ENCODE results near the gene HOXC6.
"Not testable (repeated sequence)": the region's sequence is repeated elsewhere in the genome, so short reads cannot be mapped to it uniquely, and the experiment has no call there.

HOXC6 gene

DNA sequence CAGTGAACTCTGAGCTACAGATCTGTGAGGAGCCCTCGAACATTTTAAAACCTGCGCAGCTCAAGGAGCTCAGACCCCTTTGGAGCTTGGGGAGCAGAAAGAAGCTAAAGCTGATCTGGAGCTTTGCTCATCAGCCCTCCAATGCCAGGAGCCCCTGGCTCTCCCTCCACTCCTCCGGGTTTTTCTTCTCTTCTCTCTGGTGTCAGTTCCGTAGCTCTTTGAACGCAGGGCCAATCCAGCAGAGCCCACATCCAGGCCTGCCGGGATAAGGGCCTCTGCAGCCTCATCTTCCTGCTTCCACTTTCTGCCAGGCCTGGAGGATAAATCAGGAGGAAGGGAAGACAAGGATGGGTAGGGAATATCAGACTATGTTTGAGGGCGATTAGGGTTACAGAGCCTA lies 31.4 kb downstream of the HOXC6 start:
- H3K27me3 Mint-ChIP-seq: peaks cover 81 to 83% of the 10 kb centered on the region in 2 donors
- ATAC-seq (replicated peaks) (no peak), DNase-seq (no peak)
- H3K9me3 Mint-ChIP-seq: no peaks in the 10 kb centered on the region
- peaks cover 2 to 9% of the 10 kb centered on the region in 2 donors for H3K4me1 Mint-ChIP-seq
- peaks cover 0 to 2% of the 10 kb centered on the region in 2 donors for H3K36me3 Mint-ChIP-seq
- no peak overlapping the region for H3K4me3 Mint-ChIP-seq
- peak overlapping the region; percentile 44 for H3K27ac Mint-ChIP-seq

DNA sequence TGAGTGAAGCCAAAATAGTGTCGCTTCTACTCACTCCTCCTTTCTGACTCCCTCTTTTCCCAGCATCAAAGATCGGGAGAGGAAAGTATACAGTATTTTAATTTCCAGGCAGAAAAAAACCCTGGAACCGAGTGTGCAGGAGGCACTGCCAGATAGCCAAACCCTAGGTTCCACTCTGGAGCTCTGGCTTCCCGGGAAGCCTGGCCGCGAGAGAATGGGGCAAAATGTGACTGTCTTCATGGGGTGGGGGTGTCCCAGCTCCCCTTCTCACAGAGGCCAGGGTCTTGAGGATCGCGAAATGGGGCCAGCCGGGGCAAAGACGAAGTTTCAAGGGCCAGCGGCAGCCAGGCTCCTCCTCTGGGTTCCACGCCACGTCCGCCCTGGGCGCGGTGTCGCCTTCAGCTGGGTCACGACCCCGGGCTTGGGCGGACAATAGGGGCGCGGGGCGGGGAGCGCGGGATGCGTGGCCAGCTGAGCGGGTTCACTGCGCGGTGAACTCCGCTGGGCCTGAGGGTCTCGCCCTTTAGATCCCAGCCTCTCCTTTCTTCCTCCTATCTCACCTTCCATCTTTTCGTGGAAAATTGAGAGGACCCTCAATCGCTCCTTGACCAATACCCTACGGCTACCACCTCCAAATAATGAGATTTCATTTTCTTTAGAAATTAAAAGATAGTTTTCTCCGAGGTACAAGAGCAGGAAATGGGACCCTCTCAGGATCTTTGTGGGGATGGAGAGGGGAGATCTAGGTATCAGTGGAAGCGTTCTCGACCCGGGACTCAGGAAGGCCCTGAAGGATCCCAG lies 32.1 kb downstream of the HOXC6 start:
- H3K4me3 Mint-ChIP-seq: no peak overlapping the region
- no peaks in the 10 kb centered on the region for H3K9me3 Mint-ChIP-seq
- H3K27ac Mint-ChIP-seq: no peak overlapping the region
- ATAC-seq (replicated peaks) (no peak), DNase-seq (no peak)
- H3K4me1 Mint-ChIP-seq: peaks cover 2 to 6% of the 10 kb centered on the region in 2 donors
- peaks cover 0 to 2% of the 10 kb centered on the region in 2 donors for H3K36me3 Mint-ChIP-seq
- H3K27me3 Mint-ChIP-seq: peaks cover 77 to 80% of the 10 kb centered on the region in 2 donors

DNA sequence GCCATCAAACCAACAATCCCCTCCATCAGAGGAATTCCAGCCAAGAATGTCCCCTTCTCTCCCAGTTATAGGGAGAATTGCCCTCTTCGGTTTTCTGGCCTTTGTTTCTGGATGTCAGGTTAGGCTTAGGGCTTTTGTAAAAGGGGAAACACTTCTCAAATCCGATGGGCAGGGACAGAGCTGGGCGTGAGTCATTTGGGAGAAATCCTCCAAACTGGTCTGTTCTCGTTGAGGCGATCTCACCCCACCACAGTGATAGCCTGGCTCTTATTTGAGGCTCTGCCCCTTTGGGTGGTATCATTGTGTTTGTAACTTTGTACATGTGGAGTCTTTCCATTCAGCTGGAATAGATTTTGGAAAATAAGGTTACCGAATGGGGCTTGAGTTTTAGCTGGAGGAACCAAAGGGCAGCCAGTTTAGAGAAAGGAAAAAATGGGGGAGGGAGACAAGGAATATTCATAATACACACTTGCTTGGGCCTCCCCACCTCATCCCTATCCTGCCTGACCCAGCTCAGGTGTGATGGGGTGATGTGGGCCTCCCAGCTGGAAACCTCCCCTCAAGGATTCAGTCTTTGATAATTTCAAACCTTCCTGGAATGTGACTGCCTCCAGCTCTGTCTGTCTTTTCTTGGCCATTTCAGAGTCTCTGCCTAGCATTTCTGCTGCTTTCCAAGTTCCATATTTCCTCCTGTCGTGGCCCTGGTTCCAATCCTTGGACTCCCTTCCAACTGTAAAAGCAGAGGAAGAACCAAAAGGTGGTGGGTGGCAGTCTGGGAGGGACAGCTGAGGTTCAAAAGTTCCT lies 32.9 kb downstream of the HOXC6 start:
- Mint-ChIP-seq H3K27ac (no peak overlapping the region), H3K4me1 (peaks cover 2 to 6% of the 10 kb centered on the region in 2 donors), H3K27me3 (peaks cover 72 to 81% of the 10 kb centered on the region in 2 donors), H3K4me3 (no peak overlapping the region), H3K36me3 (peaks cover 0 to 2% of the 10 kb centered on the region in 2 donors), H3K9me3 (no peaks in the 10 kb centered on the region)
- DNase-seq (no peak), ATAC-seq (replicated peaks) (no peak)

DNA sequence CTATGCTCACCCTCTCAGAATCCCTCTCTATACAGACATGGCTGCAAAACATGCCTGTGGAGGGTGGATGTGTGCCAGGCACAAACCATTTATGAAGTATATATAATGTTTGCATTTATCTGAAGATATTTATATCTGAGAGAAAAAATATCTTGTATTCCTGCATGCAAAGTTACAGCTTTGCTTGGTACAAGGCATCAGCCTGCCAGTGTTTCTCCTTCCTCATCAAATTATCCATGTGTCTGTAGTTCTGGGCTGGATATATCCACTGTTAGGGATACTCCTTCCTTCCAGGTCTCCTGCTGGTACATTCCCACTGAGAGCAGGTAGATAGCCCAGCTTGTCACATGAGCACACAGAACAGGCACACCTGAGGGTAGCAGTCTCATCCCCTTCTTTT lies 37.4 kb downstream of the HOXC6 start:
- H3K9me3 Mint-ChIP-seq: no peaks in the 10 kb centered on the region
- H3K36me3 Mint-ChIP-seq: no peaks in the 10 kb centered on the region
- no peak overlapping the region for H3K27ac Mint-ChIP-seq

DNA sequence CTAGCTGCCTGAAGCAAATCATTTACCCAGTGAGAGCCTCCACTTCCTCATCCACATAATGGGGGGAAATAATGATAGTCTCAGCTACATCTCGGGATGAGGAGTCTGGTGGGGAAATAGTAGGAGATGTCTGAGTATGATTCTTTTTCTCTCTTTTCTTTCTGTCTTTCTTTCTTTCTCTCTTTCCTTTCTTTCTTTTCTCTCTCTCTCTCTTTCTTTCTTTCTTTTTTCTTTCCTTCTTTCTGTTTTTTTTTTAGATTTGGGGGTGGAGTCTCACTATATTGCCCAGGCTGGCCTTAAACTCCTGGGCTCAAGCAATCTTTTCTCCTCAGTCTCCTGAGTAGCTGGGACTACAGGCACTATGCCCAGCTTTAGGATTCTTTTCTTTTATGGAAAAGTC lies 38.2 kb downstream of the HOXC6 start:
- DNase-seq: no peak
- no peaks in the 10 kb centered on the region for H3K9me3 Mint-ChIP-seq
- peaks cover 61 to 69% of the 10 kb centered on the region in 2 donors for H3K27me3 Mint-ChIP-seq

More for the DNA sequence above, 37.4 kb downstream of the HOXC6 start:
- ATAC-seq (replicated peaks): no peak
- Mint-ChIP-seq H3K27me3 (peaks cover 59 to 69% of the 10 kb centered on the region in 2 donors), H3K4me3 (no peak overlapping the region), H3K4me1 (no peaks in the 10 kb centered on the region)
- no peak for DNase-seq

DNA sequence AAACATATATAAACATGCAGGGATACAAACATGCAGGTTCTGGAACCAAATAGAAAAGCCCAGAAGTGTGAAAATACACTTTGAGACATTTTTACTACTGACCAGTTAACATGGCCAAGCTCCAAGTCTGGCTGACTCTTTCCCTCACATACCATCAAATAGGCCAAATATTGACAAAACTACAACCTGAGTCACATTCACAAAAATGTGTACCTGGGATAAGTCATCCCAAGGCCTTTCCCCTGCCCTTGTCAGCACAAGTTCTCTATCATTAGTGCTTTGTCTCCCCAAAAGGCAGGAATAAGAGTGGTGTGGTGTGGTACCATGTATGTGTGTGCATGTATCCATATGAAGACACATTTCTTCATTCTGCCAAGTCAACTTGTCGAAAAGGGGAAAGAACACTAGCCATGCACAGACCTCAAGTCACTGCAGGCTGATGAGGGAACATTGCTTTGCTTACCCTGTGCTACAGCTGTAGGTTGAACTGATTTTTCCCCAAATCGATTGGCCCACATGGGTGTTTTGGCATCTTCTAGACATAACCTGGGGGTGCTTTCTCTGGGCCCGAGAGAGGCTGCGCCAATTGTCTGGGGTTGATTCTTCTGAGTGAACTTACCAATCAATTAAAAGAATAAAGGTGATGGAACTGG lies 40.3 kb downstream of the HOXC6 start:
- DNase-seq (no peak), ATAC-seq (replicated peaks) (no peak)
- no peaks in the 10 kb centered on the region for H3K4me1 Mint-ChIP-seq
- no peak overlapping the region for H3K4me3 Mint-ChIP-seq
- no peak overlapping the region for H3K27ac Mint-ChIP-seq
- H3K36me3 Mint-ChIP-seq: no peaks in the 10 kb centered on the region
- no peaks in the 10 kb centered on the region for H3K9me3 Mint-ChIP-seq
- peaks cover 48 to 60% of the 10 kb centered on the region in 2 donors for H3K27me3 Mint-ChIP-seq

More for the DNA sequence above, 38.2 kb downstream of the HOXC6 start:
- no peaks in the 10 kb centered on the region for H3K4me1 Mint-ChIP-seq
- H3K27ac Mint-ChIP-seq: no peak overlapping the region
- ATAC-seq (replicated peaks): no peak
- H3K36me3 Mint-ChIP-seq: no peaks in the 10 kb centered on the region
- no peak overlapping the region for H3K4me3 Mint-ChIP-seq

DNA sequence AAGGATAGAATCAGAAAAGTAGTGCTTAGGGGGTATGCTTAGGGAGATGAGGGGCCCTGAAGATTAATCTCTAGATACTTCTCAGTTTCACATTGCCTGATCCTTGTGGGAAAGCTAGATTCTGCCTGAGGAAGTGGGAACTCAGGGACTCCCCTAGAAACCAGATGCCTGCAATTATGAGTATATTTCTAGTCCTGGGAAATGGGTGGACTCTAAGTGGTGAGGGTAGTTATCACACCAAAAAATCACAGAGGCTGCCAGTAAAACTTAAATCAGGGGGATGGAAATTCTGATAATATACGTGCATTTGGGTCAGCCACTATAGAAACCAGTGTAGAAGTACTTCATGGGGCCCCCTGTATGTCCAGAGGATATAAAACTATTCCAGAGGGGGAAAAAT lies 43.7 kb downstream of the HOXC6 start:
- DNase-seq: no peak
- H3K36me3 Mint-ChIP-seq: no peaks in the 10 kb centered on the region
- no peak for ATAC-seq (replicated peaks)
- no peak overlapping the region for H3K27ac Mint-ChIP-seq
- no peaks in the 10 kb centered on the region for H3K9me3 Mint-ChIP-seq
- H3K4me3 Mint-ChIP-seq: no peak overlapping the region
- no peaks in the 10 kb centered on the region for H3K4me1 Mint-ChIP-seq
- peaks cover 34 to 46% of the 10 kb centered on the region in 2 donors for H3K27me3 Mint-ChIP-seq

DNA sequence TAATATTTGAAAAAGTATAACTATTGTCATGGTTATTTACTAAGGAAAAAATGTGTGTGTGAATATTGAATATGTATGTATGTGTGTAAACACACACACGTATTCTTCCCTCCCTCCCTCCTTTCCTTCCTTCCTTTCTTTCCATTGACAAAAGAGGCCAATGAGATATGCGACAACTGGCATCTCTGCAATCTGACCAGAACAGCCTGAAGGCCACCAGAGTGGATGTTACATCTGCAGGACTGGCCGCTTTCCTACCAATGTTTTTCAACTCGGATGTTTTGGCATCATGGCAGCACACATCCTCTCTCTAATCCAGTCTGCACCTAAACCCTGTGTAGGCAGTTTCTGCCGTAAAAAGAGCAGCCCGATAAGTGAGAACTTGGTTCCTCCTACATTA lies 46.1 kb downstream of the HOXC6 start:
- H3K9me3 Mint-ChIP-seq: no peaks in the 10 kb centered on the region
- peaks cover 0 to 5% of the 10 kb centered on the region in 2 donors for H3K4me1 Mint-ChIP-seq
- ATAC-seq (replicated peaks) (no peak), DNase-seq (no peak)
- H3K36me3 Mint-ChIP-seq: no peaks in the 10 kb centered on the region
- H3K27ac Mint-ChIP-seq: no peak overlapping the region
- peaks cover 21 to 30% of the 10 kb centered on the region in 2 donors for H3K27me3 Mint-ChIP-seq
- H3K4me3 Mint-ChIP-seq: no peak overlapping the region

DNA sequence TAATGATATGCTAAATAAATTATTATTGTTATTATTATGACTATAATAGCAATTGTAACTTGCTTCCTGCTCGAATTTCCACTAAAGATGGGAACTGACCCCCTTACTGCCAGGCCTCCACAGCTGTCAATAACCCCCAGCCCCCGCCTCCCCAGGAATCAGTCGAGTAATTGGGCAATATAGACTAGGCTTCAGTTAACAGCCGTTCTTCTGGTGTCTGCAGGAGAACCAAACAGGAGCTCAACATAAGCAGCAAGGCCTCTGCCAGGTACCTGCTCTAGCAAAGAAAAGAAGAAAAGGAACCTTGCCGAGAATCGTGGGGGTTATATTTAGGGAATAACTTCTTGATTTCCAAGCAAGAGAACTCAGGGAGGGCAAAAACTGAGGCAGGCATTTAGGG lies 47.2 kb downstream of the HOXC6 start:
- peaks cover 0 to 10% of the 10 kb centered on the region in 2 donors for H3K4me1 Mint-ChIP-seq
- ATAC-seq (replicated peaks): no peak
- peaks cover 17 to 23% of the 10 kb centered on the region in 2 donors for H3K27me3 Mint-ChIP-seq

DNA sequence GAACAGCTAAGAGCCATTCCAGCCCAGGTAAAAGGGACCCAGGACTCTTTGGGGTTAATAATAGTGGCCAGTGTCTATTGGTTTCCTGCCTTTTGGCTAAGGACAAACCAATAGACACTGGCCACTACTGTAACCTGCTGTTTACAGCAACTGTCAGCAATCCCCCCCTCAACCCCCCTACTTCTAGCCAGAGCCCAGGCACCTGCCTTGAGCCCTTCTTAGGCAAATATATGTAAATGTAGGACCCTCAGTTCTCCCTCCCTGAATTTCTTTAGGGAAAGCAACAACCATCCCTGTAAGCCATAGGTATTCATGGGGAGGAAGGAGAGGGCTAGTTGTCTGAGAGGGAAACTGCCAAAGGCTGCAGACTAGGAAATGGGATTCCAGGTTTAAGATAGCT lies 47.7 kb downstream of the HOXC6 start:
- ATAC-seq (replicated peaks): no peak
- Mint-ChIP-seq H3K9me3 (no peaks in the 10 kb centered on the region), H3K4me1 (peaks cover 2 to 15% of the 10 kb centered on the region in 2 donors), H3K27me3 (peaks cover 13 to 17% of the 10 kb centered on the region in 2 donors), H3K36me3 (no peaks in the 10 kb centered on the region), H3K27ac (no peak overlapping the region), H3K4me3 (no peak overlapping the region)
- DNase-seq: no peak

More for the DNA sequence above, 47.2 kb downstream of the HOXC6 start:
- no peaks in the 10 kb centered on the region for H3K9me3 Mint-ChIP-seq
- H3K4me3 Mint-ChIP-seq: no peak overlapping the region
- H3K27ac Mint-ChIP-seq: no peak overlapping the region
- DNase-seq: no peak
- H3K36me3 Mint-ChIP-seq: no peaks in the 10 kb centered on the region

DNA sequence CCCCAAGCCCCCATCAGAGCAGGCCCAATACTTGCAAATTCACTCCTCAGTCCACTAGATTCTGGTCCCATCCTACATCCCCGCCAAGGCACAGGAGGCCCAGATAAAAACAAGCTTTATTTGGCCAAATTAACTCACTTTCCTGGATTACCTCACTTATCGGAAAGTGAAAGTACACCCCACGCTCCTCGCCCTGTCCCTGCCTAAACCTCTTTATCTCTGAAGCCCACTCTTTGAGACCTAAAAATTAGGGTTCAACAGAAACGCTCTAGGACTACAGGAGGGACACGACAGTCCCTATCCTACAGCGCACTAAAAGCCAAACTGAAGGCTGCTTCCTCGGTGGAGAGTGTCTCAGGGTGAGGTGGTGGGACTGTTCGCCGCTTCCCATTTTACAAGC lies 49.6 kb downstream of the HOXC6 start:
- not testable (repeated sequence) for DNase-seq; H3K27me3 Mint-ChIP-seq; H3K9me3 Mint-ChIP-seq; H3K4me3 Mint-ChIP-seq; ATAC-seq (replicated peaks); H3K36me3 Mint-ChIP-seq
- H3K4me1 Mint-ChIP-seq: peaks cover 12 to 30% of the 10 kb centered on the region in 2 donors
- H3K27ac Mint-ChIP-seq: peak overlapping the region; percentile 16

DNA sequence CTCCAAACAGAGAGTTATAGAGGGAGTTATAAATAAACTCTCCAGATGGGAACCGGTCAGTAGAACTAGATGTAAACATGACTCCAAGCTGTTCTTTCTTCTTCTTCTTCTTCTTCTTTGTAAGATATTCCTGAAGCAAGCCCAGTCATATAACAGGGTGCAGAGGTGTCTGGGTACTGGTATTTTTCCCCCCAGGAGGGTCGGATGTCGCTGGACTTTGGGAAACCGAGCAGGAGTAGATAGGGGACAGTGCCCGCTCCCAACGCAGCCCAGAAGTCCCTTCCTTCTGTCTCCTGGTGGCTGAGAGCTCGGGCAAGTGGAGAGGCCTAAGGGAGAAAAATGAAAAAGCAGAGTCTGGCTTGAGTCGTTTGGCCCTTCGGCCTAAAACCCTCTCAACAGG lies 50.9 kb downstream of the HOXC6 start:
- H3K4me1 Mint-ChIP-seq: peaks cover 14 to 42% of the 10 kb centered on the region in 2 donors
- H3K27me3 Mint-ChIP-seq; H3K9me3 Mint-ChIP-seq; H3K4me3 Mint-ChIP-seq; ATAC-seq (replicated peaks); H3K36me3 Mint-ChIP-seq; DNase-seq: not testable (repeated sequence)
- peak overlapping the region; percentile 6 for H3K27ac Mint-ChIP-seq
